ENCODE data around the gene C9orf50. TPM values are rescaled to one million over a fixed set of nuclear protein-coding genes. Genes with fewer than 3 reads are reported as not detected.

Gene C9orf50
- total RNA-seq, 4 donors from 2014 or later = not detected

DNA sequence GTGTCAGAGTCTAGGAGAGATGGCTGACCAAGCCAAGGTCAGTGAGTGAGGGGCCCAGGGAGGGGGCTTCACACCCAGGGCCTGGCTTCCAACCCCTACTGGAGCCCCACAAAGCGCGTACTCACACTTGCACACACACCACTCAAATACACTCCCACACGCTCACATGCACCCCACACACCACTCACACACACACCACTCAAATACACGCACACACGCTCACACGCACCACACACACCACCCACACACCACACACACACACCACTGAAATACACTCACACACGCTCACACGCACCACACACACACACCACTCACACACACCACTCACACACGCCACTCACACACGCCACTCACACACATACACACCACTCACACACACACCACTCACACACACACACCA is 26.7 kb upstream of the C9orf50 start:
- TF ChIP-seq, protein P1, sequence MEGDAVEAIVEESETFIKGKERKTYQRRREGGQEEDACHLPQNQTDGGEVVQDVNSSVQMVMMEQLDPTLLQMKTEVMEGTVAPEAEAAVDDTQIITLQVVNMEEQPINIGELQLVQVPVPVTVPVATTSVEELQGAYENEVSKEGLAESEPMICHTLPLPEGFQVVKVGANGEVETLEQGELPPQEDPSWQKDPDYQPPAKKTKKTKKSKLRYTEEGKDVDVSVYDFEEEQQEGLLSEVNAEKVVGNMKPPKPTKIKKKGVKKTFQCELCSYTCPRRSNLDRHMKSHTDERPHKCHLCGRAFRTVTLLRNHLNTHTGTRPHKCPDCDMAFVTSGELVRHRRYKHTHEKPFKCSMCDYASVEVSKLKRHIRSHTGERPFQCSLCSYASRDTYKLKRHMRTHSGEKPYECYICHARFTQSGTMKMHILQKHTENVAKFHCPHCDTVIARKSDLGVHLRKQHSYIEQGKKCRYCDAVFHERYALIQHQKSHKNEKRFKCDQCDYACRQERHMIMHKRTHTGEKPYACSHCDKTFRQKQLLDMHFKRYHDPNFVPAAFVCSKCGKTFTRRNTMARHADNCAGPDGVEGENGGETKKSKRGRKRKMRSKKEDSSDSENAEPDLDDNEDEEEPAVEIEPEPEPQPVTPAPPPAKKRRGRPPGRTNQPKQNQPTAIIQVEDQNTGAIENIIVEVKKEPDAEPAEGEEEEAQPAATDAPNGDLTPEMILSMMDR (IDR thresholded peaks at IDR 0.05; ENCODE audit: low read depth) = no peak

GRCh38 chr9:129646654-129647053 is 25.8 kb upstream of the C9orf50 start:
- TF ChIP-seq, protein P1 (IDR thresholded peaks at IDR 0.05; ENCODE audit: low read depth) = no peak

- TF ChIP-seq, protein P1 (IDR thresholded peaks at IDR 0.05; ENCODE audit: low read depth) = no peak
These were observed 25.4 kb upstream of the C9orf50 start for GRCh38 chr9:129646252-129646651.

GRCh38 chr9:129644902-129645301 is 24.0 kb upstream of the C9orf50 start:
- TF ChIP-seq, protein P1 (IDR thresholded peaks at IDR 0.05; ENCODE audit: low read depth) = no peak

- TF ChIP-seq, protein P1 (IDR thresholded peaks at IDR 0.05; ENCODE audit: low read depth) = no peak
These were observed 23.5 kb upstream of the C9orf50 start for GRCh38 chr9:129644365-129644764.

GRCh38 chr9:129643706-129644105 is 22.8 kb upstream of the C9orf50 start:
- TF ChIP-seq, protein P1 (IDR thresholded peaks at IDR 0.05; ENCODE audit: low read depth) = no peak

DNA sequence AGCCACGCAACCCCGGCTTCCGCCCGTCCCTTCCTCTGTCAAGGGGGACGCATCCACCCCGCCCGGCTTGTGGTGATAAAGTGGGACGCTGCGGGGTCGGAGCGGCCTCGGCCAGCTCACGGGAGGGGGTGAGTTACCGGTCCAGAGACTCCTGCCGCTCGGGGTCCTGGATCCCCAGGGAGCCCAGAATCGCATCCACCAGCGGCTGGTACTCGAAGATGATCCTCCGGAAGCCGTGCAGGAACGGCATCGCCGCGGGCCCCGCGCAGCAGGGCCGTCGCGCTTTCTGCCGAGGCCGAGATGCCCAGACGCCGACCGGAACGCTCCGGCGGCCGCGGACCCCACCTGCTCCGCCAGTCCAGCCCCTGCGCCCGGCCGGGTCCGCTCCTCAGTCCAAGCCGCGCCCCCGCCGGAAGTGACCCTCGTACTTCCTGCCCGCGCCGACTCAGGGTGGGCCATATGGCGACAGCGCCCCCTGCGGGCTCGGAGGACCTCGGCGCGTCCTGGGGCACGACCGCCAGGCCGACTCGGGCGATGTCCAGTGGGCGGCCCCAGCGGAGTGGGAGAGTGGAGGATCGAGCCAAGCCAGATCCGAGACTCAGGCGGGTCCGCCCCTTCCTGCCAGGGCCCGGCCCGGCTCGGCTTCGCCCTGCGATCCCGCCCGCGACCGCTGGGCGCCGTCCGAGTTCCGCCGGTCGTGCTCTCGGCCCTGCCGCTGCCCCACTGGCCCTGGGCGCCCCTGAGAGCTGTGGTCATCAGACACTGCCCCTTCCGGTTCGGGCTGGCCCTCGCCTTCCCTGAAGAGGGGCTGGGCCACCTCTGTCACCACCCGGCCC is 21.1 kb upstream of the C9orf50 start, which contains the start of gene ASB6:
ASB6 (minus strand) TSS at position 402 of the 836 bp plus-strand sequence; CDS start at position 250, 152 bp downstream.
- TF ChIP-seq, protein P1 (IDR thresholded peaks at IDR 0.05; ENCODE audit: low read depth) = no peak

All from subcutaneous adipose tissue (tissue), 4 donors.